ENCODE data around the gene AQP10.
"Not testable (repeated sequence)": the region's sequence is repeated elsewhere in the genome, so short reads cannot be mapped to it uniquely, and the experiment has no call there.

AQP10 gene

DNA sequence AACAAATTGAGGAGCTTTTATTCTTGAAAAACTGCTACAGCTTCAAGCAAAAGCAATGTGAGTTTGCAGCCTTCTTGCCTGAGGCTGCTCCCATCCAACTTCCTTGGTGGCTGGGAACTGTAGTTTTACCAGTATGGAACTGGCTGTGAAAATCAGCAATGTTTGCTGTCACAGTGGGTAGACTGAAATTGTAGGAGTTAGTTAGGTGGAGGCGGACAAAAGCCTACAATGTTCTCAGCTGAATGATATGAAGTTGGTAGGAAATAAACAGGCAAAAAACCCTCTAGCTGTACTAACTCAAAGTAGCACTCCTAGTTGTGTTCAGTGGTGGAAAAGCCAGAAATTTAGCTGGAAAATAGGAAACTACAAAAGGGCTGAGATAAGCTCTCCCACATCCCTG is 30.0 kb upstream of the AQP10 start:
- no peak for DNase-seq (ENCODE audit: low spot score)
- TF ChIP-seq, protein P1, sequence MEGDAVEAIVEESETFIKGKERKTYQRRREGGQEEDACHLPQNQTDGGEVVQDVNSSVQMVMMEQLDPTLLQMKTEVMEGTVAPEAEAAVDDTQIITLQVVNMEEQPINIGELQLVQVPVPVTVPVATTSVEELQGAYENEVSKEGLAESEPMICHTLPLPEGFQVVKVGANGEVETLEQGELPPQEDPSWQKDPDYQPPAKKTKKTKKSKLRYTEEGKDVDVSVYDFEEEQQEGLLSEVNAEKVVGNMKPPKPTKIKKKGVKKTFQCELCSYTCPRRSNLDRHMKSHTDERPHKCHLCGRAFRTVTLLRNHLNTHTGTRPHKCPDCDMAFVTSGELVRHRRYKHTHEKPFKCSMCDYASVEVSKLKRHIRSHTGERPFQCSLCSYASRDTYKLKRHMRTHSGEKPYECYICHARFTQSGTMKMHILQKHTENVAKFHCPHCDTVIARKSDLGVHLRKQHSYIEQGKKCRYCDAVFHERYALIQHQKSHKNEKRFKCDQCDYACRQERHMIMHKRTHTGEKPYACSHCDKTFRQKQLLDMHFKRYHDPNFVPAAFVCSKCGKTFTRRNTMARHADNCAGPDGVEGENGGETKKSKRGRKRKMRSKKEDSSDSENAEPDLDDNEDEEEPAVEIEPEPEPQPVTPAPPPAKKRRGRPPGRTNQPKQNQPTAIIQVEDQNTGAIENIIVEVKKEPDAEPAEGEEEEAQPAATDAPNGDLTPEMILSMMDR (conservative IDR thresholded peaks at IDR 0.05; ENCODE audit: low read depth) = no peak
- CTCF ChIA-PET = interaction anchor here (0.6 kb wide), 1 partner anchor 128 kb away, joined by 3 read pairs; no protein-coding TSS in a partner anchor

DNA sequence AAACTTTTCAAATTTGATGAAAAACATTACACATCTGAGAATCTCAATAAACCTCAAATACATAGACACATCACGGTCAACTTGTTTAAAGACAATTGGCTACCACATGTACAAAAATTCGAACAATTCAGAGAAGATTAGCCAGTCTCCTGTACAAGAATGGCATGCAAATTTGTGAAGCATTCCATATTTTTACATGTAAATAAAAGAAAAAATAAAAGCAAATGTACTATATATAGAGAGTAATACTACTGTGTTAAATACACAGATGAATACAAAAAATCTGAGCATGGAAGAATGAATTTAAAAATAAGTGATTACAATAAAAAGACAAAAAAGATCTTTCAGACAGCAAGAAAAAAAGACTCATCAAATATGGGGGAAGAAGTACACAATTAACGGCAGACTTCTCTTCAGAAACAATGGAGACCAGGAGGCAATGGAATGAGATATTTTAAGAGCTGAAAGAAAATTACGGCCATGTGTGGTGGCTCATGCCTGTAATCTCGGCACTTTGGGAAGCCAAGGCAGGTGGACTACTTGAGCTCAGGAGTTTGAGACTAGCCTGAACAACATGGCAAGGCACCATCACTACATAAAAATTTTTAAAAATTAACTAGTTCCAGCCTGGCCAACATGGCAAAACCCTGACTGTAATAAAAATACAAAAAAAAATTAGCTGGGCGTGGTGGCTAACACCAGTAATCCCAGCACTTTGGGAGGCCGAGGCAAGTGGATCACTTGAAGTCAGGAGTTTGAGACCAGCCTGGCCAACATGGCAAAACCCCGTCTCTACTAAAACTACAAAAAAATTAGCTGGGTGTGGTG is 25.3 kb upstream of the AQP10 start:
- CTCF ChIA-PET = interaction anchor here (0.7 to 1.3 kb wide), 3 partner anchors 24 to 39 kb away, joined by 3 read pairs; no protein-coding TSS in a partner anchor
- H3K27ac ChIP-seq = no peak overlapping the region
- POLR2A ChIA-PET (ENCODE audit: low non-redundant PET) = no interaction called here

More for the DNA sequence above, 30.0 kb upstream of the AQP10 start:
- H3K27ac ChIP-seq = no peak overlapping the region
- POLR2A ChIA-PET (ENCODE audit: low non-redundant PET) = interaction anchor here (0.6 kb wide), 1 partner anchor 17 kb away, joined by 9 read pairs; no protein-coding TSS in a partner anchor

DNA sequence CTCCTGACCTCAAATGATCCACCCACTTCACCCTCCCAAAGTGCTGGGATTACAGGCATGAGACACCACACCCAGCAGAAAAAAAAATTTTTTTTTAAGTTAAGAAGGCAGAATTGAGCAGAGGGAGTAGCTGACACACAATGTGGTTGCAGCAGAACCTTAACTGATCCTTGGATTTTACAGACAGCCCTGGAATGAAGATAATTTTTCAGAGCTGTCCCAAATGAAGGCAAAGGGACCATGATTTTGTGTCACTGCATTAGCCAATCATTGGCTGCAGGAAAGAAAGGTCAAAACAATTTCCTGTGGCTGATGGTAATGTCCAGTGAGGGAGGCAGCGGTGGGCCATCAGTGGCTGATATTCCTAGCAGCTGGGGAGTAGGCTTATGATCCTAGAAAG is 19.3 kb upstream of the AQP10 start:
- TF ChIP-seq, protein P1 (conservative IDR thresholded peaks at IDR 0.05; ENCODE audit: low read depth) = no peak
- DNase-seq (ENCODE audit: low spot score) = no peak
- ChIA-PET CTCF (interaction anchor here (0.7 kb wide), 1 partner anchor 131 kb away, joined by 4 read pairs; no protein-coding TSS in a partner anchor), POLR2A (ENCODE audit: low non-redundant PET) (no interaction called here)
- no peak overlapping the region for H3K27ac ChIP-seq

More for the DNA sequence above, 25.3 kb upstream of the AQP10 start:
- DNase-seq (ENCODE audit: low spot score) = no peak
- TF ChIP-seq, protein P1 (conservative IDR thresholded peaks at IDR 0.05; ENCODE audit: low read depth) = no peak

DNA sequence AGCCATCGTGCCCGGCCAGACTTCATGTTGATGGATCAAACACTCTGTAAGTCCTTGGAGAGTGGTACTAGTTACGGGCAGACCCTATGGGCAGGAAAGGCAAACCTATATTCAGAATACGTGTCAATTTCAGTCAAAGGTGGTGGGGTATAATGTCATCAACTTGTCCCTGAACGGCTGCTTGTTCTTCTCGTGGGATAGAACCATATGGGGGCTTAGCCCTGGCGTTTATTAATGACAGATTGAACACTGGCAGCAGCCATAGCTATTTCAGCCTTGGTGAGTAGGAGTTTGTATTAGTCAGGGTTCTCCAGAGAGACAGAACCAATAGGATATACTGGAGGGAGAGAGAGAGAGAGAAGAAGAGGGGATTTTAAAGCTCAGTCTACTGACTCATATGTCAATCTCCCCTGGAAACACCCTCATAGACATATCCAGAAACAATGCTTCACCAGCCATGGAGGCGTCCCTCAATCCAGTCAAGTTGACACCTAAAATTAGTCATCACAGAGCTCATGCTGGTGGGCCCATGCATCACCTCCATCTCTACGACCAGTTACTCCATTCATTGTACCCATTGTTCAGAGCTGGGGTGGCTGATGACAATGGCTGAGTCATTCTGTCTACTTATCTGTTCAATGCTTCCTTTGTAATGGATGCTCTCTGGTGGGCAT is 16.1 kb upstream of the AQP10 start:
- no peak overlapping the region for H3K27ac ChIP-seq
- POLR2A ChIA-PET (ENCODE audit: low non-redundant PET) = no interaction called here
- DNase-seq (ENCODE audit: low spot score) = no peak
- CTCF ChIA-PET = interaction anchor here (1.0 kb wide), 1 partner anchor 20 kb away, joined by 4 read pairs; no protein-coding TSS in a partner anchor
- TF ChIP-seq, protein P1 (conservative IDR thresholded peaks at IDR 0.05; ENCODE audit: low read depth) = no peak

DNA sequence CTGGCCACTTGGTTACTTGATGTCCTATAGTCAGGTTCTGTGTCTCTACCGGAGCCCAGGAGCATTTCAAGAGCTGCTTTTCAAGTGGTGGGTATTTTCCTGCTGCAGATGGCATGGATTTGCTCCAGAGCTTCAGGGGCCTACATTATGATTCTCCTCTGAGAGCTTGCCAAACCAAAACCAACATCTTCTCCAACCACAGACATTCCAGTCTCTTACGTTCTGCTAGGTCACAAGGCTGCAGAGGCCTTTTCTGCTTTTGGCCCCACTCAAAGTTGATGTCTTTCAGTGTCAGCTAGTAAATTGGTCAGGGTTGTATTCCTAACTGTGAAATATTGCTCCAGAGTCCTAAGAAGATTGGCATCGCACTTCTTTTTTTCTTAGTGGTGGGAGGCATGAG is 14.7 kb upstream of the AQP10 start:
- ChIA-PET CTCF (interaction anchor here (0.6 to 1.0 kb wide), 2 partner anchors 20 to 552 kb away, joined by 3 read pairs; no protein-coding TSS in a partner anchor), POLR2A (ENCODE audit: low non-redundant PET) (no interaction called here)
- no peak overlapping the region for H3K27ac ChIP-seq
- TF ChIP-seq, protein P1 (conservative IDR thresholded peaks at IDR 0.05; ENCODE audit: low read depth) = no peak
- no peak for DNase-seq (ENCODE audit: low spot score)

DNA sequence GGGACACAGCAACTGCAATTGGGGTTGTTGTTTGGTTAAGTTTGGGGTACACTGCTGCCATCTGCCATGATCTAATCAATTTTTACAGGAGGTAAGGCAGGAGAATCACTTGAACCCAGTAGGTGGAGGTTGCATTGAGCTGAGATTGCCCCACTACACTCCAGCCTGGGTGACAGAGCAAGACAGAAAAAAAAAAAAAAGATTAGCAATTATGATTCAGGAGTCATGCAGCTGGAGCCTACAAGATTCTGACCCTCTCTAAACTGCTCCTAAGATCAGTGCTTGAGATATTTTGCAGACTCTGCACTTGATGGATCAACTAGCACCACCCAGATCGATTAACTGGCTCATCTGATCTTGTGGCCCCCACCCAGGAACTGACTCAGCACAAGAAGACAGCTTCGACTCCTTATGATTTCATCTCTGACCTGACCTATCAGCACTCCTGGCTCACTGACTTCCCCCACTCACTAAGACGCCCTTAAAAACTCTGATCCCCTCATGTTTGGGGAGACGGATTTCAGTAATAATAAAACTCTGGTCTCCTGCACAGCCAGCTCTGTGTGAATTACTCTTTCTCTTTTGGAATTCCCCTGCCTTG is 13.1 kb upstream of the AQP10 start:
- POLR2A ChIA-PET (ENCODE audit: low non-redundant PET); H3K27ac ChIP-seq; DNase-seq (ENCODE audit: low spot score): not testable (repeated sequence)
- CTCF ChIA-PET = interaction anchor here (0.6 to 0.7 kb wide), 3 partner anchors 9 to 108 kb away, joined by 3 to 4 read pairs (median 3); no protein-coding TSS in a partner anchor

DNA sequence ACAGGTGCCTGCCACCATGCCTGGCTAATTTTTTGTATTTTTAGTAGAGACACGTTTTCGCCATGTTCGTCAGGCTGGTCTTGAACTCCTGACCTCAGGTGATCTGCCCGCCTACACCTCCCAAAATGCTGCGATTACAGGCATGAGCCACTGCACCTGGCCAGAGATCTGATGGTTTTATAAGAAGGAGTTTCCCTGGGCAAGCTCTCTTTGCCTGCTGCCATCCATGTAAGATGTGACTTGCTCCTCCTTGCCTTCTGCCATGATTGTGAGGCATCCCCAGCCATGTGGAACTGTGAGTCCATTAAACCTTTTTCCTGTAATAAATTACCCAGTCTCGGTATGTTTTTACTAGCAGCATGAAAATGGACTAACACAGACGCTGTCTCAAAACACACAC is 11.8 kb upstream of the AQP10 start:
- H3K27ac ChIP-seq; DNase-seq (ENCODE audit: low spot score); POLR2A ChIA-PET (ENCODE audit: low non-redundant PET); CTCF ChIA-PET: not testable (repeated sequence)

DNA sequence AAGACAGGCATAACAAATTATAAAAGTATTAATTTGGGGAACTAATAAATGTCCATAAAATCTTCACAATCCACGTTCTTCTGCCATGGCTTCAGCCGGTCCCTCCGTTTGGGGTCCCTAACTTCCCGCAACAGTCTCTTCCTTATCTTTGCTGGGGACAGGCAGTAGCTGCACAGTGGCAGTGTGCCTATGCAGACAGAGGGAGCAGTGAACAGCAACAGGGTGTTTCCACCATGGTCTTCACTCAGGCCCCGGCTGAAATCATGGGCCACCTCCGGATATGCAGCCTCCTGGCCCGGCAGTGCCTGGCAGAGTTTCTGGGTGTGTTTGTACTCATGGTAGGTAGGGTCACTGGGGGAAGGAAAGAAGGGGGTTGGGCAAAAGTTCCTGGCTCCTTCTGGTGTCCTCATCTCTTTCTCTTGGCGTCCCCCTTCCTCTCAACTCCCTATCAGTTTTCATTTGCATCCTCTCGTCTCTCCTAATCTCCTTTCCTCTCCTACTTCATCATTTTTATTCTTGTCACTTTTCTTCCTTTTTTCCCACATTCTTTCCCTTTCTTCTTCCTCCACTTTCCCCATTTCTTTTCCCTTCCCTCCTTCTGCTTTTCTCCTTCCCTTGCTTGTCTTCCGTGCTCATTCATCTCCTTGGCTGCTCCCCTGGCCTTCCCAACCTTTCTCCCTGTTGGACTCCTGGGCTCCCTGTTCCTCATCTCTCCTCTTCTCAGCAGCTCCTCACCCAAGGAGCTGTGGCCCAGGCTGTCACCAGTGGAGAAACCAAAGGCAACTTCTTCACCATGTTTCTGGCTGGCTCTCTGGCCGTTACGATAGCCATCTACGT is 8.4 kb upstream of the AQP10 start:
- CTCF ChIA-PET = interaction anchor here (0.7 kb wide), 1 partner anchor 632 kb away, joined by 4 read pairs; no protein-coding TSS in a partner anchor
- DNase-seq (ENCODE audit: low spot score); H3K27ac ChIP-seq; POLR2A ChIA-PET (ENCODE audit: low non-redundant PET): not testable (repeated sequence)
